NCI-H1694 (cell line): ENCODE data around the gene LGI2.

Source experiments
- DNase-seq: peaks from one replicate; lab custom pipeline; 2025; lab: John Stamatoyannopoulos, UW

Gene LGI2

GRCh38 chr4:24966076-24966475, 64.7 kb downstream of the LGI2 start:
- no peak for DNase-seq

- DNase-seq: no peak
Observed at GRCh38 chr4:24965627-24966026, 65.1 kb downstream of the LGI2 start.

- no peak for DNase-seq
Observed at GRCh38 chr4:24963277-24963676, 67.5 kb downstream of the LGI2 start.

- DNase-seq: no peak
Observed at GRCh38 chr4:24957886-24958285, 72.9 kb downstream of the LGI2 start.

- DNase-seq: no peak
Observed at GRCh38 chr4:24956763-24957162, 74.0 kb downstream of the LGI2 start.

GRCh38 chr4:24956091-24956490, 74.7 kb downstream of the LGI2 start:
- no peak for DNase-seq

- DNase-seq: no peak
Observed at GRCh38 chr4:24952667-24953066, 78.1 kb downstream of the LGI2 start.

- no peak for DNase-seq
Observed at GRCh38 chr4:24949970-24950369, 80.8 kb downstream of the LGI2 start.
